ENCODE data around the gene ILDR2. TPM values are rescaled to one million over a fixed set of nuclear protein-coding genes. Genes with fewer than 3 reads are reported as not detected.

ILDR2 gene
- total RNA-seq, 1 experiment from 2014 or later: 0.42 TPM

DNA sequence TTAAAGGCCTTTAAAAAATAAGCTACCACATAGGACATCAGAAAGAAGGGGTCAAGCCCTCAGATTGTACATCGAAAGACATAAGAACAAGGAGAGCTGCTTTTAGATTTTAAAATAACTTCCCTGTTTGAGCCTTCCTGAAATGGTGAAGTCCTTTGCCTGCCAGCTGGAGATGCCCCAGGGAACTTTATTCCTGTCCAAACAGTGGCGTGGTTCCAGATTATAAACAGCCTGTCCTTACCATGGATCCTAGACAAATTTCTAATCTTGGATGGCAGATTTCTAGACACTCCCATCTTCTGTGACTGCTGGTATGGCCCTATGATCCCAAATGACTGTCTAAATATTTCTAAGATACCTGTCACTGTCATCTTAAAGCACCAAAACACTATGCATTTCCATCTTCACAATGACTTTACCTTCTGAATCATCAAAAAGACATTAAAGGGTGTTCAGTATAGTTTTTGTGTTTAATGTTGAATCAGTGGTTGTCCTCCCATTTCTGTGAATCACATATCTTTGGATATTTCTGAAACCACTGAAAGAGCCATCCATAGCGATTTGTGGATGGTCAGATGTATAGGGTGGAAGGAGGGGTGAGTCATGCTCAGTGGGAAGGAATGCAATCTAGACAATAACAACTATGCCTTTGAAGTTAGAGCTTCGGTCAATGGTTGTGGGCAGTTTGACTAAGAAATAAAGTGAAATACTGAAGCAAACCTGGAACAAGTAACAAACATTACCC lies 23.2 kb downstream of the ILDR2 start:
- no peak overlapping the region for H3K4me3 Mint-ChIP-seq (ENCODE audit: unreplicated experiment)
- peak; percentile 81 for DNase-seq (ENCODE audit: unreplicated experiment)
- intact Hi-C loops (cut with micrococcal nuclease): no loop called here
- ChIA-PET CTCF (interaction anchor here (0.7 to 2.1 kb wide), 5 partner anchors 11 to 114 kb away, joined by 3 to 7 read pairs (median 4); no protein-coding TSS in a partner anchor), POLR2A (interaction anchor here (0.7 to 1.5 kb wide), 3 partner anchors 42 to 986 kb away, joined by 3 read pairs; no protein-coding TSS in a partner anchor)
- H3K9me3 Mint-ChIP-seq (ENCODE audit: unreplicated experiment): no peaks in the 10 kb centered on the region
- peaks cover 16% of the 10 kb centered on the region for H3K27me3 Mint-ChIP-seq (ENCODE audit: insufficient read depth, unreplicated experiment)
- peaks cover 10% of the 10 kb centered on the region for H3K4me1 Mint-ChIP-seq (ENCODE audit: insufficient read depth, unreplicated experiment)
- BruUV-seq (replicated peaks): no TSS peak
- H3K36me3 Mint-ChIP-seq (ENCODE audit: insufficient read depth, unreplicated experiment): no peaks in the 10 kb centered on the region
- H3K27ac Mint-ChIP-seq (ENCODE audit: low read depth, unreplicated experiment): no peak overlapping the region
- TF ChIP-seq, protein P1, sequence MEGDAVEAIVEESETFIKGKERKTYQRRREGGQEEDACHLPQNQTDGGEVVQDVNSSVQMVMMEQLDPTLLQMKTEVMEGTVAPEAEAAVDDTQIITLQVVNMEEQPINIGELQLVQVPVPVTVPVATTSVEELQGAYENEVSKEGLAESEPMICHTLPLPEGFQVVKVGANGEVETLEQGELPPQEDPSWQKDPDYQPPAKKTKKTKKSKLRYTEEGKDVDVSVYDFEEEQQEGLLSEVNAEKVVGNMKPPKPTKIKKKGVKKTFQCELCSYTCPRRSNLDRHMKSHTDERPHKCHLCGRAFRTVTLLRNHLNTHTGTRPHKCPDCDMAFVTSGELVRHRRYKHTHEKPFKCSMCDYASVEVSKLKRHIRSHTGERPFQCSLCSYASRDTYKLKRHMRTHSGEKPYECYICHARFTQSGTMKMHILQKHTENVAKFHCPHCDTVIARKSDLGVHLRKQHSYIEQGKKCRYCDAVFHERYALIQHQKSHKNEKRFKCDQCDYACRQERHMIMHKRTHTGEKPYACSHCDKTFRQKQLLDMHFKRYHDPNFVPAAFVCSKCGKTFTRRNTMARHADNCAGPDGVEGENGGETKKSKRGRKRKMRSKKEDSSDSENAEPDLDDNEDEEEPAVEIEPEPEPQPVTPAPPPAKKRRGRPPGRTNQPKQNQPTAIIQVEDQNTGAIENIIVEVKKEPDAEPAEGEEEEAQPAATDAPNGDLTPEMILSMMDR (IDR thresholded peaks at IDR 0.05; ENCODE audit: unreplicated experiment): no peak

DNA sequence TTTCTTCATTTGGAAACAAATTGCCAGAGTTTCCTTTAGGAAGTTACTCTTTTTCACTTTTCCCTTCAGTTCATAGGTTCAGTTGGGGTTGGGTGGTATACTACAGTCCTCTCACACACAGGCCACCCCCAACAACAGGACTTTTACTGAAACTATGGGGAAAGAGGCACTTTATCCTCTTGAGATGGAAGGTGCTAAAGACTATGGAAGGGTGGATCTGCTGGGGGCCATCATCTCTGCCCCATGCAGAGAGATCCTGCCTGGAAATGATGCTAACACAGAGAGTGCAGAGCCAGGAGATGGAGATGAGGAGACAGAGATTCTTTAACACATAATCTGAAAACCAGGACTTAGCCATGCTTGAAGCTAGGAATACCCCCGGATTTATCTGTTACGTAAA lies 24.3 kb downstream of the ILDR2 start:
- Mint-ChIP-seq H3K27ac (ENCODE audit: low read depth, unreplicated experiment) (no peak overlapping the region), H3K9me3 (ENCODE audit: unreplicated experiment) (no peaks in the 10 kb centered on the region), H3K4me3 (ENCODE audit: unreplicated experiment) (no peak overlapping the region), H3K4me1 (ENCODE audit: insufficient read depth, unreplicated experiment) (peaks cover 10% of the 10 kb centered on the region), H3K27me3 (ENCODE audit: insufficient read depth, unreplicated experiment) (peaks cover 27% of the 10 kb centered on the region), H3K36me3 (ENCODE audit: insufficient read depth, unreplicated experiment) (no peaks in the 10 kb centered on the region)
- no TSS peak for BruUV-seq (replicated peaks)
- POLR2A ChIA-PET: no interaction called here
- intact Hi-C loops (cut with micrococcal nuclease): no loop called here
- DNase-seq (ENCODE audit: unreplicated experiment): no peak
- TF ChIP-seq, protein P1 (IDR thresholded peaks at IDR 0.05; ENCODE audit: unreplicated experiment): no peak
- CTCF ChIA-PET: interaction anchor here (1.0 to 1.2 kb wide), 2 partner anchors 21 to 115 kb away, joined by 3 read pairs; no protein-coding TSS in a partner anchor

DNA sequence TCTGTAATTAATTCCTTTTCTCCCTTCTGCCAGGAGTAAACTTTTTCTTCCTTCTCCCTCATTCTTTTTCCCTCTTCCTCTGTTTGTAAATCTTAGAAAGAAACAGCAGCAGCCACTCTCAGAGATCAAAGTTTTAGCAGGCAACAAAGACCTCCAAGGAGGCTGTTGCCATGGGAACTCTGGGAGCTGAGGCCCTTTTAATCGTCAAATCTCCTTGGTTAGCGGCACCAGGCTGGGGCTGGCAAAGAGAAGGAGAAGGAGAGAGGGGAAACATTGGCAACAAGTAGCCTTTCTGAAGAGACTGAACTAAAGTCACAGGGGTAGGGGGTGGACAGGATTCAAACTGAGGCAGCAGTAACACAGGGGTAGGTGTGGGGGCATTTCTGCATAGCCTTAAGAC lies 25.2 kb downstream of the ILDR2 start:
- H3K4me1 Mint-ChIP-seq (ENCODE audit: insufficient read depth, unreplicated experiment): peaks cover 10% of the 10 kb centered on the region
- no TSS peak for BruUV-seq (replicated peaks)
- no peak for DNase-seq (ENCODE audit: unreplicated experiment)
- ChIA-PET CTCF (interaction anchor here (2.1 kb wide), 1 partner anchor 108 kb away, joined by 26 read pairs; no protein-coding TSS in a partner anchor), POLR2A (no interaction called here)
- intact Hi-C loops (cut with micrococcal nuclease): no loop called here
- H3K27ac Mint-ChIP-seq (ENCODE audit: low read depth, unreplicated experiment): no peak overlapping the region
- H3K9me3 Mint-ChIP-seq (ENCODE audit: unreplicated experiment): no peaks in the 10 kb centered on the region
- H3K27me3 Mint-ChIP-seq (ENCODE audit: insufficient read depth, unreplicated experiment): peaks cover 36% of the 10 kb centered on the region
- TF ChIP-seq, protein P1 (IDR thresholded peaks at IDR 0.05; ENCODE audit: unreplicated experiment): no peak
- no peaks in the 10 kb centered on the region for H3K36me3 Mint-ChIP-seq (ENCODE audit: insufficient read depth, unreplicated experiment)
- H3K4me3 Mint-ChIP-seq (ENCODE audit: unreplicated experiment): no peak overlapping the region

DNA sequence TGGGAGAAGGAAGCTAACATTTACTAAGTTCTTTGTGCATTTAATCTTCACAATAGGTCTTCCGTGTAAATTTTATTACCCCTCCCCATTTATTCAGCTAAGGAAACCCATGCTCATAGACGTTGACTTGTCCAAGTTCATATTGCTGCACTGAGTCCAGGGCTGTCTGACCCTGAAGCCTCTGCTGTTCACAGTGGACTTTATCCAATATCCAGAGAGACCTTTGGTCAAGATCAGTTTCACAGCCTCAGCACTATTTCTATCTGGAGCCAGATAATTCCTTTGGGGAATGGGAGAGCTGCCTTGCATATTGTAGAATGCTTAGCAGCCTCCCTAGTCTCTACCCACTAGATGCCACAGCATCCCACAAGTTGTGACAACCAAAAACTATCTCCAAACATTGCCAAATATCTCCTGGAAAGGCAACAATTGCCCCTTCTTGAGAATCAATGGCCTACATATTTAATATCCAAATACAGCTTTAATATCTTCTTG lies 26.4 kb downstream of the ILDR2 start:
- no TSS peak for BruUV-seq (replicated peaks)
- no peak overlapping the region for H3K4me3 Mint-ChIP-seq (ENCODE audit: unreplicated experiment)
- POLR2A ChIA-PET: no interaction called here
- no peaks in the 10 kb centered on the region for H3K9me3 Mint-ChIP-seq (ENCODE audit: unreplicated experiment)
- CTCF ChIA-PET: interaction anchor here (1.2 to 2.1 kb wide), 5 partner anchors 8 to 109 kb away, joined by 3 to 26 read pairs (median 3); no protein-coding TSS in a partner anchor
- intact Hi-C loops (cut with micrococcal nuclease): no loop called here
- no peak for DNase-seq (ENCODE audit: unreplicated experiment)
- H3K36me3 Mint-ChIP-seq (ENCODE audit: insufficient read depth, unreplicated experiment): no peaks in the 10 kb centered on the region
- peaks cover 48% of the 10 kb centered on the region for H3K27me3 Mint-ChIP-seq (ENCODE audit: insufficient read depth, unreplicated experiment)
- peaks cover 10% of the 10 kb centered on the region for H3K4me1 Mint-ChIP-seq (ENCODE audit: insufficient read depth, unreplicated experiment)
- H3K27ac Mint-ChIP-seq (ENCODE audit: low read depth, unreplicated experiment): no peak overlapping the region
- TF ChIP-seq, protein P1 (IDR thresholded peaks at IDR 0.05; ENCODE audit: unreplicated experiment): no peak

Measured in MCF 10A (cell line).